Measurements from ENCODE around the gene PSMA5.

- TF ChIP-seq POLR2AphosphoS5 (IDR thresholded peaks at IDR 0.05; ENCODE audit: low read depth, low read length), result no peak
- TF ChIP-seq POLR2A (IDR thresholded peaks at IDR 0.05; ENCODE audit: low read depth, low read length), result no peak
- TF ChIP-seq PAX5 (IDR thresholded peaks at IDR 0.05; ENCODE audit: insufficient read depth, low read length, severe bottlenecking), result no peak
These were observed 32.5 kb downstream of the PSMA5 start for GRCh38 chr1:109393617-109394233.

Measured in GM12891 (cell line).